GM06990 (cell line): ENCODE results near the gene PRSS12.
"Not testable (repeated sequence)": the region's sequence is repeated elsewhere in the genome, so short reads cannot be mapped to it uniquely, and the experiment has no call there.

Experiments used
- DNase-seq: peaks from one replicate; pipeline ENCODE4 v3.0.0-alpha.2; 2011; ENCODE audit not compliant: insufficient read length; ENCODE audit errors: extremely low read depth
- H3K27me3 ChIP-seq: replicated peaks from 2 replicates; pipeline ENCODE4 v1.6.0; 2011; ENCODE audit warnings: low read length; ENCODE audit not compliant: control insufficient read depth, insufficient read depth
- H3K36me3 ChIP-seq: 2 replicates; pipeline ENCODE4 v1.5.1; 2011; ENCODE audit warnings: low read length; ENCODE audit not compliant: control insufficient read depth, insufficient read depth
- H3K4me3 ChIP-seq: replicated peaks from 2 replicates; pipeline ENCODE4 v1.5.1; 2011; ENCODE audit warnings: low read depth, mild to moderate bottlenecking, control low read depth, low read length
- TF ChIP-seq, protein P1 (sequence below): IDR thresholded peaks from 2 replicates; pipeline ENCODE4 v1.5.1; 2011; ENCODE audit warnings: low read length, control low read depth, mild to moderate bottlenecking, inconsistent platforms; ENCODE audit not compliant: insufficient read depth, poor library complexity, severe bottlenecking

The PRSS12 gene

DNA sequence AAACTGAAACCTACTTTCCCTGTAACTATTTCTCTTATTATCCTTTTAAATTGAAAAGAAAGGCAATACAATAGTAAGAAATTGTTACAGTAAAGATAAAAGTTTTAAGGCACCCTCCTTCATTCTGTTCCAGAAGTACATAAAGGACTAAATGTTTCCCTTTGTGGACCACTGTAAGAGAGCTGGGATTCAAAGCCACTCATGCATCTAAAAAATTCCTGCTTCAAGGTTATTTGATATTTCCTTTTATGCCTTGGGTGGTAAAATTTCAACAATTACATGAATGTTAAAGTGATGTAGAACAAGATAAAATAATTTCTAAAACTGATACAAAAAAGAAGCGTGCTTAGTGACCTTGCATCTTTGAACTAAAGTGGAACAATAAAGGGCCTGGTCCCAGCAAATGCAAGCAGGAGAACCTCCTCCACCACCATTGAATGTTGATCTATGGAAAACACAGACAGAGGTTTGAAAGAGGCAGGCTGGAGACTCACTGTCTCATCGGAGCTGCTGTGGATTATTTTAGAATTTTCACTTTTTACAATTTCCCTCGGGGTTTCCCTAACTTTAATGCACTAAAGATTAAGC lies 42.3 kb upstream of the PRSS12 start:
- H3K36me3 ChIP-seq, result no peaks in the 10 kb centered on the region
- no peak overlapping the region for H3K4me3 ChIP-seq
- DNase-seq, result no peak
- TF ChIP-seq, protein P1, sequence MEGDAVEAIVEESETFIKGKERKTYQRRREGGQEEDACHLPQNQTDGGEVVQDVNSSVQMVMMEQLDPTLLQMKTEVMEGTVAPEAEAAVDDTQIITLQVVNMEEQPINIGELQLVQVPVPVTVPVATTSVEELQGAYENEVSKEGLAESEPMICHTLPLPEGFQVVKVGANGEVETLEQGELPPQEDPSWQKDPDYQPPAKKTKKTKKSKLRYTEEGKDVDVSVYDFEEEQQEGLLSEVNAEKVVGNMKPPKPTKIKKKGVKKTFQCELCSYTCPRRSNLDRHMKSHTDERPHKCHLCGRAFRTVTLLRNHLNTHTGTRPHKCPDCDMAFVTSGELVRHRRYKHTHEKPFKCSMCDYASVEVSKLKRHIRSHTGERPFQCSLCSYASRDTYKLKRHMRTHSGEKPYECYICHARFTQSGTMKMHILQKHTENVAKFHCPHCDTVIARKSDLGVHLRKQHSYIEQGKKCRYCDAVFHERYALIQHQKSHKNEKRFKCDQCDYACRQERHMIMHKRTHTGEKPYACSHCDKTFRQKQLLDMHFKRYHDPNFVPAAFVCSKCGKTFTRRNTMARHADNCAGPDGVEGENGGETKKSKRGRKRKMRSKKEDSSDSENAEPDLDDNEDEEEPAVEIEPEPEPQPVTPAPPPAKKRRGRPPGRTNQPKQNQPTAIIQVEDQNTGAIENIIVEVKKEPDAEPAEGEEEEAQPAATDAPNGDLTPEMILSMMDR, result no peak
- no peaks in the 10 kb centered on the region for H3K27me3 ChIP-seq

DNA sequence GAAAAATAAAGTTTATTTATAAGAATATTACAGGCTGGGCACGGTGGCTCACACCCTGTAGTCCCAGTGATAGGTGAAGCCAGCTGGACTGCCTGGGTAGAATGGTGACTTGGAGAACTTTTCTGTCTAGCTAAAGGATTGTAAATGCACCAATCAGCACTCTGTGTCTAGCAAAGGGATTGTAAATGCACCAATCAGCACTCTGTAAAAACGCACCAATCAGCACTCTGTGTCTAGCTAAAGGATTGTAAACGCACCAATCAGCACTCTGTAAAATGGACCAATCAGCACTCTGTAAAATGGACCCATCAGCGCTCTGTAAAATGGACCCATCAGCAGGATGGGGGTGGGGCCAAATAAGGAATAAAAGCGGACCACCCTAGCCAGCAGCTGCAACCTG lies 39.7 kb upstream of the PRSS12 start:
- not testable (repeated sequence) for DNase-seq, H3K27me3 ChIP-seq, H3K36me3 ChIP-seq, H3K4me3 ChIP-seq

DNA sequence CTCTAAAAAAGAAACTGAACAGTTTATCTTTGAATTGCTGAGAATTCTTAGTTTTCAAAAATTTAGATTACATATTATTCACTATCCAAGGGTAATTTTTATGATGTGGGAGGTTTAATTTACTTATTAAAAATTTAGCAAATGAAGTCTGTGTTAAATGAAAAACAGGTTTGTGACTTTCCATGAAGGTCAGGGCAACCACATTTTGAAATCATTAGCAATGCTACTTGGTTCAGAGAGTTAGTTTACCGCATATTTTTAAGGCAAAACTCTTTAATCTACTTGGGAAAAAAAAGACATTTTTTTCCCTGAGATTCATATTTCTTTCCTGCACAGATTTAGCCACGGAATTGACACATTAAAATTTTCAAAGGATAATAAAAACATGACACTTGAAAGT lies 37.3 kb upstream of the PRSS12 start:
- TF ChIP-seq, protein P1, result no peak
- Histone ChIP-seq H3K27me3 (no peaks in the 10 kb centered on the region), H3K4me3 (no peak overlapping the region), H3K36me3 (no peaks in the 10 kb centered on the region)
- DNase-seq, result no peak

DNA sequence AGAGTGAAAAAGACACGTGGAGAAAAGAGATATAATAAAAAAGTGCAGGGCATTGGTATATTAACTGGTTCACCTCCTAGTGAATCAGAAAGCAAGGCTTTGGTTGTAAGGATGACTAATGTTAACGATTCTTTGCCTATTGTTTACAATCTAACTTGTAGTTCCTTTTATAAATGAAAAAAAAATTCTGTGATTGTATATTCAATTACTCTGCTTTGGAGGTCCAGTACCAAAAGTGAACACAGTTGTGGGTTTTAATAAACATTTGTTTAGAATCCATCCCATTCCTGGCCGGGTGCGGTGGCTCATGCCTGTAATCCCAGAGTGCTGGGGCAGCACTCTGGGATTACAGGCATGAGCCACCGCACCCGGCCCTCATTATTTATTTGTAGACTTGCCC lies 36.9 kb upstream of the PRSS12 start:
- no peak for DNase-seq
- TF ChIP-seq, protein P1, result no peak

DNA sequence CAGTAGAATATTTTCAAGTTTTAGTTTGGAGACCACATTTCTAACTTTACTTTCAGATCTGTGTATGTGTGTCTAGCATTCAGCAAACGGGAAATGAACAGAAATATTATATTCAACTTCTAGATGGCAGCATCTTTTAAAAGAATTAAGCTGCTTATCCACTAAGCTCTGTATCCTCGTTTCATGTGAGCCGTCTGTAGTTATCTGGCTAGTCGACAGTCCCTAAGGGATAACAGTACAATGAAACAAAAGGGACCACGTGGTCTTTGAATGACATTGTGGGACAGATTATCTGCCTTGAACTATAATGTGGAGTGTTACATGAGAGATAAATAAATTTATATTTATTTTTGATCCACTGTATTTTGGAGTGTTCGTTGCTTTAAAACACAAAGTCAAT lies 35.8 kb upstream of the PRSS12 start:
- Histone ChIP-seq H3K4me3 (no peak overlapping the region), H3K36me3 (no peaks in the 10 kb centered on the region), H3K27me3 (no peaks in the 10 kb centered on the region)
- DNase-seq, result no peak
- TF ChIP-seq, protein P1, result no peak

More for the DNA sequence above, 36.9 kb upstream of the PRSS12 start:
- Histone ChIP-seq H3K4me3 (no peak overlapping the region), H3K36me3 (no peaks in the 10 kb centered on the region), H3K27me3 (no peaks in the 10 kb centered on the region)

DNA sequence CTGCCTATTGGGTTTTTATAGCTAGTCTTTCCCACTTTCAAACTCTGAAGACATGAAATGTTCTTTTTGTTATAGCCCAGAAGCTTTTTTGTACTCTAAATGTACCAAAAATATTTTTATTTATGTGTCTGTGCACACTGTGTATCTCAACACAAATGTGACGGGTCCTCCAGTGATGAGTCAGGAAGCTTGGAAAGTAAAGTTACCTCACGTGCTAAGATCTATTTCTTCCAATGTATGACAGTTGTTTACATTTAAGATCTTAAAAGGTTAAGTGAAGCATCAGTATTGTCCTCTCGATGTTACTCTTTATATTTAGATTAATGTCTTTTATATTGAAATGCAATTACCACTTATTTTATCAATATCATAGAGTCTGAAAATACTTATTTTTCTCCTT lies 29.1 kb upstream of the PRSS12 start:
- H3K27me3 ChIP-seq, result no peaks in the 10 kb centered on the region
- no peak for DNase-seq
- no peaks in the 10 kb centered on the region for H3K36me3 ChIP-seq
- H3K4me3 ChIP-seq, result no peak overlapping the region
- TF ChIP-seq, protein P1, result no peak
